GM19455 (cell line): Measurements from ENCODE around the gene CCR2.

ENCODE experiments used
- ATAC-seq: cut with Tn5 transposase; IDR thresholded peaks from one replicate; pipeline ENCODE4 v1.9.1; 2021; ENCODE audit not compliant: unreplicated experiment

Gene CCR2

GRCh38 chr3:46354478-46354877, 567 bp downstream of the CCR2 start:
- ATAC-seq, result no peak

- no peak for ATAC-seq
These were observed 1.1 kb downstream of the CCR2 start for GRCh38 chr3:46354984-46355383.

- ATAC-seq, result no peak
These were observed 2.4 kb downstream of the CCR2 start for GRCh38 chr3:46356276-46356675.

GRCh38 chr3:46356909-46357308, 3.0 kb downstream of the CCR2 start:
- no peak for ATAC-seq

GRCh38 chr3:46358466-46358865, 4.6 kb downstream of the CCR2 start:
- no peak for ATAC-seq

GRCh38 chr3:46359733-46360493, 6.0 kb downstream of the CCR2 start:
- ATAC-seq, result no peak

- no peak for ATAC-seq
These were observed 7.0 kb downstream of the CCR2 start for GRCh38 chr3:46360907-46361306.

- ATAC-seq, result no peak
These were observed 7.7 kb downstream of the CCR2 start for GRCh38 chr3:46361408-46362283.

GRCh38 chr3:46365041-46365440, 11.1 kb downstream of the CCR2 start:
- no peak for ATAC-seq

- no peak for ATAC-seq
These were observed 12.0 kb downstream of the CCR2 start for GRCh38 chr3:46365737-46366524.

GRCh38 chr3:46367811-46368210, 13.9 kb downstream of the CCR2 start:
- no peak for ATAC-seq

- ATAC-seq, result peak; percentile 52
These were observed 14.7 kb downstream of the CCR2 start for GRCh38 chr3:46368569-46368968.

- ATAC-seq, result no peak
These were observed 15.2 kb downstream of the CCR2 start for GRCh38 chr3:46369151-46369550.

GRCh38 chr3:46369675-46370132, 15.8 kb downstream of the CCR2 start:
- ATAC-seq, result peak; percentile 60

- no peak for ATAC-seq
These were observed 17.1 kb downstream of the CCR2 start, which contains the start of gene CCR5 for GRCh38 chr3:46370839-46371518. Gene CCR5 (plus strand): TSS chr3:46370946. CDS start chr3:46372903, 1,957 bp downstream.

GRCh38 chr3:46371519-46372340, 17.8 kb downstream of the CCR2 start:
- no peak for ATAC-seq

GRCh38 chr3:46372492-46373359, 18.8 kb downstream of the CCR2 start:
- no peak for ATAC-seq

- ATAC-seq, result no peak
These were observed 20.8 kb downstream of the CCR2 start for GRCh38 chr3:46374755-46375154.

GRCh38 chr3:46375218-46375617, 21.3 kb downstream of the CCR2 start:
- no peak for ATAC-seq
